ENCODE data around the gene PDLIM5. TPM values are rescaled to one million over a fixed set of nuclear protein-coding genes. Genes with fewer than 3 reads are reported as not detected.

The PDLIM5 gene
- polyA plus RNA-seq, 1 donor (not counting 4 experiments of a cell fraction or from before 2014, with no cell fraction given): 112 TPM

DNA sequence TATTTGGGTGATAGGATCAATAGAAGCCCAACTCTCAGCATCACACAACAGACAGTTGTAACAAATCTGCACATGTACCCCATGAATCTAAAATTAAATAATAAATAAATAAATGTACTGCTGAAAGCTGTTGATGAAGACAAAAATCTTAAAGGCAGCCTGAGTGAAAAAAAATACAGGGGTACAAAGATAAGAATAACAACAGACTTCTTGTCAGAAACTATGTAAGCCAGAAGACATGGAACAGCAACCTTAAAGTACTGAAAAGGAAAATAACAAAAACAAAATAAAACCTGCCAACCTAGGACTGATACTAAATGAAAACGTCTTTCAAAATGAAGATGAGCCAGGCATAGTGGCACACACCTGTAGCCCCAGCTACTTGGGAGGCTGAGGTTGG lies 25.0 kb upstream of the PDLIM5 start:
- H3K9me1 ChIP-seq (ENCODE audit: control insufficient read depth, extremely low read depth, insufficient read depth, low read length): no peaks in the 10 kb centered on the region
- H3K79me2 ChIP-seq (ENCODE audit: control insufficient read depth, insufficient read depth, low read length): no peaks in the 10 kb centered on the region
- H3K27ac ChIP-seq (ENCODE audit: control insufficient read depth, insufficient read depth, low read length): no peak overlapping the region
- H2AFZ ChIP-seq (ENCODE audit: control insufficient read depth, low read length): no peak overlapping the region
- peaks cover 3% of the 10 kb centered on the region for H3K9me3 ChIP-seq (ENCODE audit: control insufficient read depth, low read depth, low read length)
- dilution Hi-C loops (cut with MboI; ENCODE audit: extremely low pct_ligation_motif_present, low sequenced_read_pairs): no loop called here
- H3K4me2 ChIP-seq (ENCODE audit: control insufficient read depth, extremely low read depth, insufficient read depth, low read depth, low read length): no peak overlapping the region
- no peak overlapping the region for H3K9ac ChIP-seq (ENCODE audit: control insufficient read depth, extremely low read depth, insufficient read depth, low read length)
- DNase-seq (ENCODE audit: low read depth, low spot score) (no peak), FAIRE-seq (no peak)
- no peak overlapping the region for H3K4me3 ChIP-seq (ENCODE audit: control insufficient read depth in 2 of 3, extremely low read depth in 1 of 3, insufficient read depth in 2 of 3, low read depth in 1 of 3, low read length in 3 of 3)
- H3K4me1 ChIP-seq (ENCODE audit: control insufficient read depth, extremely low read depth, insufficient read depth, low read length): no peaks in the 10 kb centered on the region
- TF ChIP-seq, protein P1, sequence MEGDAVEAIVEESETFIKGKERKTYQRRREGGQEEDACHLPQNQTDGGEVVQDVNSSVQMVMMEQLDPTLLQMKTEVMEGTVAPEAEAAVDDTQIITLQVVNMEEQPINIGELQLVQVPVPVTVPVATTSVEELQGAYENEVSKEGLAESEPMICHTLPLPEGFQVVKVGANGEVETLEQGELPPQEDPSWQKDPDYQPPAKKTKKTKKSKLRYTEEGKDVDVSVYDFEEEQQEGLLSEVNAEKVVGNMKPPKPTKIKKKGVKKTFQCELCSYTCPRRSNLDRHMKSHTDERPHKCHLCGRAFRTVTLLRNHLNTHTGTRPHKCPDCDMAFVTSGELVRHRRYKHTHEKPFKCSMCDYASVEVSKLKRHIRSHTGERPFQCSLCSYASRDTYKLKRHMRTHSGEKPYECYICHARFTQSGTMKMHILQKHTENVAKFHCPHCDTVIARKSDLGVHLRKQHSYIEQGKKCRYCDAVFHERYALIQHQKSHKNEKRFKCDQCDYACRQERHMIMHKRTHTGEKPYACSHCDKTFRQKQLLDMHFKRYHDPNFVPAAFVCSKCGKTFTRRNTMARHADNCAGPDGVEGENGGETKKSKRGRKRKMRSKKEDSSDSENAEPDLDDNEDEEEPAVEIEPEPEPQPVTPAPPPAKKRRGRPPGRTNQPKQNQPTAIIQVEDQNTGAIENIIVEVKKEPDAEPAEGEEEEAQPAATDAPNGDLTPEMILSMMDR (optimal IDR thresholded peaks at IDR 0.05 in 1 of 3, IDR thresholded peaks at IDR 0.05 in 1 of 3, conservative IDR thresholded peaks at IDR 0.05 in 1 of 3; ENCODE audit: extremely low read depth in 1 of 3, insufficient read depth in 2 of 3, low read length in 3 of 3): no peak
- no peak for TF ChIP-seq EZH2 (IDR thresholded peaks at IDR 0.05; ENCODE audit: low read length)
- no peaks in the 10 kb centered on the region for H4K20me1 ChIP-seq (ENCODE audit: control insufficient read depth, extremely low read depth, insufficient read depth, low read length)
- H3K27me3 ChIP-seq (ENCODE audit: control insufficient read depth, extremely low read depth, insufficient read depth, low read length): no peaks in the 10 kb centered on the region
- no peaks in the 10 kb centered on the region for H3K36me3 ChIP-seq (ENCODE audit: control insufficient read depth in 2 of 2, extremely low read depth in 1 of 2, insufficient read depth in 2 of 2, low read length in 2 of 2)

GRCh38 chr4:94428884-94429283 lies 22.9 kb upstream of the PDLIM5 start:
- DNase-seq (ENCODE audit: low read depth, low spot score): no peak
- Histone ChIP-seq H3K79me2 (ENCODE audit: control insufficient read depth, insufficient read depth, low read length) (no peaks in the 10 kb centered on the region), H3K36me3 (ENCODE audit: control insufficient read depth in 2 of 2, extremely low read depth in 1 of 2, insufficient read depth in 2 of 2, low read length in 2 of 2) (no peaks in the 10 kb centered on the region), H3K4me3 (ENCODE audit: control insufficient read depth in 2 of 3, extremely low read depth in 1 of 3, insufficient read depth in 2 of 3, low read depth in 1 of 3, low read length in 3 of 3) (no peak overlapping the region), H3K27me3 (ENCODE audit: control insufficient read depth, extremely low read depth, insufficient read depth, low read length) (no peaks in the 10 kb centered on the region), H3K4me1 (ENCODE audit: control insufficient read depth, extremely low read depth, insufficient read depth, low read length) (no peaks in the 10 kb centered on the region), H4K20me1 (ENCODE audit: control insufficient read depth, extremely low read depth, insufficient read depth, low read length) (no peaks in the 10 kb centered on the region), H3K9me1 (ENCODE audit: control insufficient read depth, extremely low read depth, insufficient read depth, low read length) (no peaks in the 10 kb centered on the region), H3K4me2 (ENCODE audit: control insufficient read depth, extremely low read depth, insufficient read depth, low read depth, low read length) (no peak overlapping the region), H3K9me3 (ENCODE audit: control insufficient read depth, low read depth, low read length) (peaks cover 3% of the 10 kb centered on the region), H3K9ac (ENCODE audit: control insufficient read depth, extremely low read depth, insufficient read depth, low read length) (no peak overlapping the region), H2AFZ (ENCODE audit: control insufficient read depth, low read length) (no peak overlapping the region), H3K27ac (ENCODE audit: control insufficient read depth, insufficient read depth, low read length) (no peak overlapping the region)
- dilution Hi-C loops (cut with MboI; ENCODE audit: extremely low pct_ligation_motif_present, low sequenced_read_pairs): no loop called here
- FAIRE-seq: no peak
- no peak for TF ChIP-seq EZH2 (IDR thresholded peaks at IDR 0.05; ENCODE audit: low read length)
- TF ChIP-seq, protein P1 (optimal IDR thresholded peaks at IDR 0.05 in 1 of 3, IDR thresholded peaks at IDR 0.05 in 1 of 3, conservative IDR thresholded peaks at IDR 0.05 in 1 of 3; ENCODE audit: extremely low read depth in 1 of 3, insufficient read depth in 2 of 3, low read length in 3 of 3): no peak
